Large intestine (tissue), 3 donors: ENCODE measurements around the gene EPS8L1. TPM values are rescaled to one million over a fixed set of nuclear protein-coding genes. Genes with fewer than 3 reads are reported as not detected.
"Not testable (repeated sequence)": the region's sequence is repeated elsewhere in the genome, so short reads cannot be mapped to it uniquely, and the experiment has no call there.

Source experiments
- DNase-seq, 2 donors: peaks; one replicate each; pipeline versions ENCODE4 v3.0.0 to v3.0.0-alpha.2; 2013
- H3K27ac ChIP-seq: one replicate; pipeline ENCODE4 v1.5.1; 2013; ENCODE audit warnings: low read length
- H3K27me3 ChIP-seq: 2 replicates; pipeline ENCODE4 v1.6.1; 2013; ENCODE audit warnings: low read length; ENCODE audit not compliant: control insufficient read depth, insufficient read depth
- H3K36me3 ChIP-seq: 2 replicates; pipeline ENCODE4 v1.6.1; 2013; ENCODE audit warnings: low read length; ENCODE audit not compliant: control insufficient read depth, insufficient read depth
- H3K4me1 ChIP-seq: one replicate; pipeline ENCODE4 v1.6.1; 2013; ENCODE audit warnings: low read length; ENCODE audit not compliant: control insufficient read depth, insufficient read depth
- H3K4me3 ChIP-seq: one replicate; pipeline ENCODE4 v1.5.1; 2013; ENCODE audit warnings: low read length
- H3K9me3 ChIP-seq: one replicate; pipeline ENCODE4 v1.6.1; 2013; ENCODE audit warnings: mild to moderate bottlenecking, low read depth, low read length, moderate library complexity; ENCODE audit not compliant: control insufficient read depth
- WGBS: methylation state at CpG from one replicate; pipeline ENCODE4 v1.1.5; 2013; ENCODE audit warnings: low lambda C conversion rate; ENCODE audit not compliant: insufficient coverage; 5-methylcytosine and 5-hydroxymethylcytosine counted together
- polyA plus RNA-seq: library from polyadenylated mRNA; unstranded; fragments of 120-200 nt; gene quantifications from one replicate; pipeline ENCODE4 v1.2.1, GENCODE V29; 2013

EPS8L1 gene
- polyA plus RNA-seq, 1 donor = 20.9 TPM

GRCh38 chr19:55107252-55107651, 31.6 kb downstream of the EPS8L1 start:
- DNase-seq, H3K4me3 ChIP-seq, H3K27me3 ChIP-seq, H3K4me1 ChIP-seq, H3K9me3 ChIP-seq, H3K27ac ChIP-seq: not testable (repeated sequence)
- WGBS = no CpG with 5 or more reads among the region's 3 CpGs
- H3K36me3 ChIP-seq = peaks cover 42% of the 10 kb centered on the region

GRCh38 chr19:55109527-55110291, 34.0 kb downstream of the EPS8L1 start:
- no CpG with 5 or more reads among the region's 20 CpGs for WGBS
- H3K4me3 ChIP-seq = no peak overlapping the region
- H3K9me3 ChIP-seq = no peaks in the 10 kb centered on the region
- H3K36me3 ChIP-seq = peaks cover 37% of the 10 kb centered on the region
- no peak for DNase-seq
- H3K4me1 ChIP-seq = peaks cover 18% of the 10 kb centered on the region
- no peak overlapping the region for H3K27ac ChIP-seq
- no peaks in the 10 kb centered on the region for H3K27me3 ChIP-seq

- no peak overlapping the region for H3K27ac ChIP-seq
- no peak overlapping the region for H3K4me3 ChIP-seq
Observed at GRCh38 chr19:55111238-55111831, 35.7 kb downstream of the EPS8L1 start.

DNA sequence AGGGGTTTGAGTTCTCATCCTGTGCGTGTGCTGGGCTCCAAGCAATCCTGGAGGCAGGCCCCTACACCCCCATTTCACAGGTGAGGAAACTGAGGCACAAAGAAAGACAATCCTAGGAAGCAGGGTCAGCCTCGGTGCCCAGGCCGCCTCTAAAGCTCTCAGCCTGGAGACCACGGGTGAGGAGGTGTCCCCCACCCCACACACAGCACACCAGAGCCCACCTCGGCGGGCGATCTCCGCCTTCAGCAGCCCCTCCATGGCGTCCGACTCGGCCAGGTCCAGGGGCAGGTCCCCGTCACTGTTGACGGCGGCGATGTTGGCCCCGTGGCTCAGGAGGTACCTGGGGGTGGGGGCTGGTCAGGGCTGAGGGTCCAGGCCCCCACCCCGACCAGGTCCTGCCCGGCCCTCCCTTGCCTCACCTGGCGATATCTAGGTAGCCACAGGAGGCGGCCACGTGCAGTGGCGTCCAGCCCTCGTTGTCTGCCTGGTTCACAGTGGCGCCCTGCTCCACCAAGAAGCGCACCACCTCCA, 36.6 kb downstream of the EPS8L1 start:
- Histone ChIP-seq H3K27me3 (no peaks in the 10 kb centered on the region), H3K36me3 (peaks cover 30% of the 10 kb centered on the region), H3K9me3 (no peaks in the 10 kb centered on the region), H3K4me3 (no peak overlapping the region), H3K4me1 (peaks cover 28% of the 10 kb centered on the region), H3K27ac (no peak overlapping the region)
- no peak for DNase-seq
- no CpG with 5 or more reads among the region's 25 CpGs for WGBS

More at GRCh38 chr19:55111238-55111831, 35.7 kb downstream of the EPS8L1 start:
- Histone ChIP-seq H3K9me3 (no peaks in the 10 kb centered on the region), H3K36me3 (peaks cover 36% of the 10 kb centered on the region), H3K4me1 (peaks cover 28% of the 10 kb centered on the region), H3K27me3 (no peaks in the 10 kb centered on the region)
- 100% methylated on average over 1 of the region's 21 CpGs for WGBS
- no peak for DNase-seq

DNA sequence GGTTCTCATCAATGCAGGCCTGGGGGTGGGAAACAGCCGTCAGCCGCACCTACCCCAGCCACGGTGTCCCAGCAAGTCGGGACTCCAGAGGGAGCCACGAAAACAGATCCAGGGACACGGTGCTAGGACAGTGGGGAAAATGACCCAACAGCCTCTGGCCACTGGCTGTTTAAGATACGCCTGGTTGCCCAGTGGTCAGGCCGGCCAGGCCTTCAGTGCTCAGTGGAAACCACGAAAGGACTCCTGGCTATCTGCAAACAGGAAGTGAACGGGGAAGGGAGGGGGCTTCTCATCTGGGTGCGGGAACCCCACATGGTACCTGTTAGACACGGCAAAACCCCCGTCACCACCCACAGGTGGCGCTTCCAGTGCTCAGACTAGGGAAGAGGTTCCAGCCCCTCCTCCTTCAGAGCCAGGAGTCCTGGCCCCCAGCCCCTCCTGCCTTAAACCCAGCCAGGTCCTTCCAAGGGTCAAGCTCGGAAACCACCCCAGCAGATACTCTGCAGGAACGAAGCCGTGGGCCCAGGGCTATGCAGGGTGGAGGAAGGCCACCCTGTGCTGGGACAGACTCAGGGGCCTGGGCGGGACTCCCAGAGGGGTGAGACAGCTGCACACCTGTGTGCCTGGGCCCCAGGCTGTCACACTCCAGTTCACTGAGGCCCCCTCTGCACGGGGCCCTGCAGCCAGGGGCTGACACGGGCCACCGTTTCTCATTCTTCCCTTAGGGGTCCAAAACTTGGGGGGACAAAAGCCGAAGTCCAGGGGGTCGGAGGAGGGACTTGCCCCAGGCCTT, 37.3 kb downstream of the EPS8L1 start:
- DNase-seq = no peak
- no peaks in the 10 kb centered on the region for H3K9me3 ChIP-seq
- peak overlapping the region; percentile 69 for H3K27ac ChIP-seq
- peaks cover 30% of the 10 kb centered on the region for H3K36me3 ChIP-seq
- H3K27me3 ChIP-seq = no peaks in the 10 kb centered on the region
- H3K4me3 ChIP-seq = no peak overlapping the region
- peaks cover 28% of the 10 kb centered on the region for H3K4me1 ChIP-seq
- WGBS = no CpG with 5 or more reads among the region's 23 CpGs

- peak; percentile 85 to 89 for DNase-seq
- H3K36me3 ChIP-seq = peaks cover 30% of the 10 kb centered on the region
- H3K4me1 ChIP-seq = peaks cover 35% of the 10 kb centered on the region
- WGBS = no CpG with 5 or more reads among the region's 12 CpGs
- H3K9me3 ChIP-seq = no peaks in the 10 kb centered on the region
- no peaks in the 10 kb centered on the region for H3K27me3 ChIP-seq
- H3K27ac ChIP-seq = peak overlapping the region; percentile 69
- no peak overlapping the region for H3K4me3 ChIP-seq
Observed at GRCh38 chr19:55113570-55114039, 37.9 kb downstream of the EPS8L1 start.

DNA sequence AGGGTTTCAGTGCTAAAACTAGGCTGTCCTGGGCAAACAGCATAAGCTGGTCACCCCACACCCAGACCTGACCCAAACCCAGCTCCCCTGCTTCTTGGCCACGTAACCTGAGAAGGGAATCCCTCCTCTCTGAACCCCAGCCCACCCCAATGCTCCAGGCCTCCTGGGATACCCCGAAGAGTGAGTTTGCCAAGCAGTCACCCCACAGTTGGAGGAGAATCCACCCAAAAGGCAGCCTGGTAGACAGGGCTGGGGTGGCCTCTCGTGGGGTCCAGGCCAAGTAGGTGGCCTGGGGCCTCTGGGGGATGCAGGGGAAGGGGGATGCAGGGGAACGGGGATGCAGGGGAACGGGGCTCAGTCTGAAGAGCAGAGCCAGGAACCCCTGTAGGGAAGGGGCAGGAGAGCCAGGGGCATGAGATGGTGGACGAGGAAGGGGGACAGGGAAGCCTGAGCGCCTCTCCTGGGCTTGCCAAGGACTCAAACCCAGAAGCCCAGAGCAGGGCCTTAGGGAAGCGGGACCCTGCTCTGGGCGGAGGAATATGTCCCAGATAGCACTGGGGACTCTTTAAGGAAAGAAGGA, 39.0 kb downstream of the EPS8L1 start:
- H3K36me3 ChIP-seq = peaks cover 23% of the 10 kb centered on the region
- no peaks in the 10 kb centered on the region for H3K9me3 ChIP-seq
- peaks cover 38% of the 10 kb centered on the region for H3K4me1 ChIP-seq
- no peak for DNase-seq
- H3K27ac ChIP-seq = no peak overlapping the region
- H3K27me3 ChIP-seq = no peaks in the 10 kb centered on the region
- no CpG with 5 or more reads among the region's 9 CpGs for WGBS
- no peak overlapping the region for H3K4me3 ChIP-seq

GRCh38 chr19:55115446-55116065, 39.9 kb downstream of the EPS8L1 start:
- peak overlapping the region; percentile 46 for H3K27ac ChIP-seq
- H3K9me3 ChIP-seq = no peaks in the 10 kb centered on the region
- H3K4me3 ChIP-seq = peak overlapping the region; percentile 94
- H3K4me1 ChIP-seq = peaks cover 38% of the 10 kb centered on the region
- H3K27me3 ChIP-seq = no peaks in the 10 kb centered on the region
- H3K36me3 ChIP-seq = peaks cover 16% of the 10 kb centered on the region
- no peak for DNase-seq
- WGBS = 63% methylated on average over 1 of the region's 13 CpGs

GRCh38 chr19:55116232-55116858, 40.7 kb downstream of the EPS8L1 start:
- H3K4me3 ChIP-seq = peak overlapping the region; percentile 94
- WGBS = no CpG with 5 or more reads among the region's 25 CpGs
- H3K4me1 ChIP-seq = peaks cover 38% of the 10 kb centered on the region
- peak; percentile 47 to 58 for DNase-seq
- peaks cover 15% of the 10 kb centered on the region for H3K36me3 ChIP-seq
- no peaks in the 10 kb centered on the region for H3K27me3 ChIP-seq
- H3K27ac ChIP-seq = peak overlapping the region; percentile 60
- H3K9me3 ChIP-seq = no peaks in the 10 kb centered on the region
